ENCODE results near the gene RNF207. TPM values are rescaled to one million over a fixed set of nuclear protein-coding genes. Genes with fewer than 3 reads are reported as not detected.

The RNF207 gene
- total RNA-seq, 2 donors from 2014 or later, result 25.2 to 52.4 TPM

GRCh38 chr1:6269720-6270400 is 63.9 kb downstream of the RNF207 start:
- H3K36me3 ChIP-seq (replicated peaks in 1 of 2; ENCODE audit: insufficient read depth in 1 of 2, low read depth in 2 of 2), result no peaks in the 10 kb centered on the region
- no peaks in the 10 kb centered on the region for H3K9me3 ChIP-seq
- intact Hi-C loops (cut with DNase I), result no loop called here
- TF ChIP-seq, protein P1, sequence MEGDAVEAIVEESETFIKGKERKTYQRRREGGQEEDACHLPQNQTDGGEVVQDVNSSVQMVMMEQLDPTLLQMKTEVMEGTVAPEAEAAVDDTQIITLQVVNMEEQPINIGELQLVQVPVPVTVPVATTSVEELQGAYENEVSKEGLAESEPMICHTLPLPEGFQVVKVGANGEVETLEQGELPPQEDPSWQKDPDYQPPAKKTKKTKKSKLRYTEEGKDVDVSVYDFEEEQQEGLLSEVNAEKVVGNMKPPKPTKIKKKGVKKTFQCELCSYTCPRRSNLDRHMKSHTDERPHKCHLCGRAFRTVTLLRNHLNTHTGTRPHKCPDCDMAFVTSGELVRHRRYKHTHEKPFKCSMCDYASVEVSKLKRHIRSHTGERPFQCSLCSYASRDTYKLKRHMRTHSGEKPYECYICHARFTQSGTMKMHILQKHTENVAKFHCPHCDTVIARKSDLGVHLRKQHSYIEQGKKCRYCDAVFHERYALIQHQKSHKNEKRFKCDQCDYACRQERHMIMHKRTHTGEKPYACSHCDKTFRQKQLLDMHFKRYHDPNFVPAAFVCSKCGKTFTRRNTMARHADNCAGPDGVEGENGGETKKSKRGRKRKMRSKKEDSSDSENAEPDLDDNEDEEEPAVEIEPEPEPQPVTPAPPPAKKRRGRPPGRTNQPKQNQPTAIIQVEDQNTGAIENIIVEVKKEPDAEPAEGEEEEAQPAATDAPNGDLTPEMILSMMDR (IDR thresholded peaks at IDR 0.05), result no peak
- TF ChIP-seq POLR2A (IDR thresholded peaks at IDR 0.05), result no peak
- DNase-seq, result no peak
- no peaks in the 10 kb centered on the region for H3K27me3 ChIP-seq
- no peaks in the 10 kb centered on the region for H3K4me1 ChIP-seq
- no peak overlapping the region for H3K4me3 ChIP-seq
- no peak overlapping the region for H3K27ac ChIP-seq
- WGBS, 2 donors, result 76 to 83% methylated on average over 21 to 22 of the region's 22 CpGs
- no peak for ATAC-seq

- Histone ChIP-seq H3K4me3 (no peak overlapping the region), H3K27me3 (no peaks in the 10 kb centered on the region), H3K9me3 (no peaks in the 10 kb centered on the region), H3K4me1 (no peaks in the 10 kb centered on the region), H3K36me3 (replicated peaks in 1 of 2; ENCODE audit: insufficient read depth in 1 of 2, low read depth in 2 of 2) (no peaks in the 10 kb centered on the region), H3K27ac (no peak overlapping the region)
- TF ChIP-seq POLR2A (IDR thresholded peaks at IDR 0.05), result no peak
- TF ChIP-seq, protein P1 (IDR thresholded peaks at IDR 0.05), result no peak
- WGBS, 2 donors, result 69 to 73% methylated on average over 2 to 8 of the region's 8 CpGs
- no peak for ATAC-seq
- no peak for DNase-seq
- intact Hi-C loops (cut with DNase I), result no loop called here
Measured at GRCh38 chr1:6270401-6270800, 64.5 kb downstream of the RNF207 start.

Other genes with a start within 250 kb of the RNF207 start
- gene NPHP4, start 213.7 kb upstream of the RNF207 start, total RNA-seq, result 10 to 100 TPM; 10.4 to 48.5 TPM
- gene KCNAB2, start 160.2 kb upstream of the RNF207 start, total RNA-seq, result 1 to 10 TPM; 4.6 to 7.0 TPM
- 1 to 10 TPM in 1 of 2 donors, under 1 TPM in 1; under 0.01 to 2.1 TPM for gene CHD5, start 25.8 kb upstream of the RNF207 start, total RNA-seq
- 100 to 1,000 TPM; 112 to 148 TPM for gene RPL22, start 6.5 kb upstream of the RNF207 start, total RNA-seq
- 10 to 100 TPM; 26.4 to 26.7 TPM for gene ICMT, start 29.8 kb downstream of the RNF207 start, total RNA-seq
- gene HES3, start 38.1 kb downstream of the RNF207 start, total RNA-seq, result not detected
- 1 to 10 TPM; 2.3 to 4.9 TPM for gene GPR153, start 55.0 kb downstream of the RNF207 start, total RNA-seq
- gene ACOT7, start 187.6 kb downstream of the RNF207 start, total RNA-seq, result 10 to 100 TPM in 1 of 2 donors, 1 to 10 TPM in 1; 6.0 to 33.0 TPM
- under 1 TPM in 1 of 2 donors, not detected in 1; 0.26 TPM for gene HES2, start 213.8 kb downstream of the RNF207 start, total RNA-seq
- gene ESPN, start 218.7 kb downstream of the RNF207 start, total RNA-seq, result 1 to 10 TPM in 1 of 2 donors, under 1 TPM in 1; 0.26 to 4.0 TPM